Cardiac muscle cell (in vitro differentiated cells and primary cell): ENCODE measurements around the gene PCDHB14. TPM values are rescaled to one million over a fixed set of nuclear protein-coding genes. Genes with fewer than 3 reads are reported as not detected.
A peak's percentile ranks its signal among the peaks of the same experiment; 100 is the strongest.
"Not testable (repeated sequence)": the region's sequence is repeated elsewhere in the genome, so short reads cannot be mapped to it uniquely, and the experiment has no call there.

Experiments
- DNase-seq, 2 donors: peaks; one replicate each; pipeline versions ENCODE4 v3.0.0 to v3.0.0-alpha.2; 2010 to 2017; ENCODE audit warnings: low read depth in 1 of 2, low spot score in 1 of 2
- H3K27ac ChIP-seq: fragments of 200-600 bp; sonication (generic); 2 replicates; pipeline ENCODE4 v1.5.1; 2016
- H3K27me3 ChIP-seq: fragments of 200-600 bp; sonication (generic); 2 replicates; pipeline ENCODE4 v1.6.0; 2016; ENCODE audit warnings: control low read depth
- H3K36me3 ChIP-seq: fragments of 200-600 bp; sonication (generic); 2 replicates; pipeline ENCODE4 v1.5.1; 2016; ENCODE audit warnings: control low read depth
- H3K4me1 ChIP-seq: fragments of 200-600 bp; sonication (generic); 2 replicates; pipeline ENCODE4 v1.8.1; 2017; ENCODE audit warnings: low read depth, mild to moderate bottlenecking, mixed run types
- H3K4me3 ChIP-seq: fragments of 200-600 bp; sonication (generic); 2 replicates; pipeline ENCODE4 v1.5.1; 2016; ENCODE audit warnings: mild to moderate bottlenecking
- H3K9me3 ChIP-seq: fragments of 200-600 bp; sonication (generic); 2 replicates; pipeline ENCODE4 v1.5.1; 2017; ENCODE audit warnings: low read depth, mild to moderate bottlenecking, control low read depth
- CTCF ChIP-seq: IDR thresholded peaks from 2 replicates; pipeline ENCODE4 v1.5.1; 2012; ENCODE audit warnings: low read depth, mild to moderate bottlenecking, low read length
- polyA plus RNA-seq: library from polyadenylated mRNA; unstranded; fragments of >200 nt; fragmentation: Nextera tagmentation; extraction: Ambion mirVana; gene quantifications from 2 replicates; pipeline ENCODE4 v1.2.1, GENCODE V29; 2016
- total RNA-seq: library from RNA; depleted of rRNA; stranded (reverse); fragments of >200 nt; gene quantifications from 2 replicates; pipeline ENCODE4 v1.2.3, GENCODE V29; 2016

The PCDHB14 gene
- total and polyA plus RNA-seq, 2 experiments from 2014 or later: 11.8 to 17.3 TPM

- Histone ChIP-seq H3K4me3 (no peak within 1 kb of the TSS), H3K27ac (no peak within 1 kb of the TSS), H3K36me3 (no peaks in the 10 kb centered on the region), H3K4me1 (no peaks in the 10 kb centered on the region), H3K9me3 (no peaks in the 10 kb centered on the region), H3K27me3 (no peaks in the 10 kb centered on the region)
- peak; percentile 3 to 30 for DNase-seq
- TF ChIP-seq CTCF: no peak
Observed at GRCh38 chr5:141182248-141182647, 40.9 kb upstream of the PCDHB14 start, which contains the start of gene PCDHB16. Gene PCDHB16 (plus strand): TSS chr5:141182387. CDS start chr5:141182560, 173 bp downstream.

- not testable (repeated sequence) for H3K27ac ChIP-seq, H3K9me3 ChIP-seq, H3K4me1 ChIP-seq, DNase-seq, H3K27me3 ChIP-seq, H3K36me3 ChIP-seq, H3K4me3 ChIP-seq
Observed at GRCh38 chr5:141184117-141184855, 38.9 kb upstream of the PCDHB14 start.

- TF ChIP-seq CTCF: peak; percentile 21
- H3K4me1 ChIP-seq: no peaks in the 10 kb centered on the region
- DNase-seq: peak; percentile 9 to 29
- no peak within 1 kb of the TSS for H3K27ac ChIP-seq
- H3K9me3 ChIP-seq: no peaks in the 10 kb centered on the region
- H3K36me3 ChIP-seq: no peaks in the 10 kb centered on the region
- H3K27me3 ChIP-seq: no peaks in the 10 kb centered on the region
- peak within 1 kb of the TSS; percentile 8 for H3K4me3 ChIP-seq
Observed at GRCh38 chr5:141186897-141187512, 36.1 kb upstream of the PCDHB14 start, which contains the start of gene PCDHB9. Gene PCDHB9 (plus strand): TSS chr5:141187161. CDS start chr5:141187319, 158 bp downstream.

- not testable (repeated sequence) for H3K27ac ChIP-seq, DNase-seq, H3K27me3 ChIP-seq, H3K9me3 ChIP-seq, H3K36me3 ChIP-seq, H3K4me3 ChIP-seq, H3K4me1 ChIP-seq
Observed at GRCh38 chr5:141188682-141189081, 34.5 kb upstream of the PCDHB14 start.

GRCh38 chr5:141189131-141189530, 34.0 kb upstream of the PCDHB14 start:
- H3K4me3 ChIP-seq, H3K36me3 ChIP-seq, H3K27me3 ChIP-seq, H3K4me1 ChIP-seq, DNase-seq, H3K9me3 ChIP-seq, H3K27ac ChIP-seq: not testable (repeated sequence)

GRCh38 chr5:141192110-141192725, 30.9 kb upstream of the PCDHB14 start, which contains the start of gene PCDHB10:
Gene PCDHB10 (plus strand): TSS chr5:141192353. CDS start chr5:141192553, 200 bp downstream.
- DNase-seq: peak; percentile 12 to 51
- Histone ChIP-seq H3K27me3 (no peaks in the 10 kb centered on the region), H3K27ac (no peak within 1 kb of the TSS), H3K36me3 (no peaks in the 10 kb centered on the region), H3K4me1 (no peaks in the 10 kb centered on the region), H3K9me3 (no peaks in the 10 kb centered on the region), H3K4me3 (peak within 1 kb of the TSS; percentile 30)
- peak; percentile 19 for TF ChIP-seq CTCF

GRCh38 chr5:141194332-141194731, 28.8 kb upstream of the PCDHB14 start:
- not testable (repeated sequence) for H3K4me1 ChIP-seq, DNase-seq, H3K27me3 ChIP-seq, H3K9me3 ChIP-seq, H3K27ac ChIP-seq, H3K4me3 ChIP-seq, H3K36me3 ChIP-seq
